GM12878 (cell line): Measurements from ENCODE around the gene RAB29. TPM values are rescaled to one million over a fixed set of nuclear protein-coding genes. Genes with fewer than 3 reads are reported as not detected.

Experiments
- ATAC-seq: fragments of 200-7000 bp; cut with Tn5 transposase; 3 replicates; pipeline ENCODE4 v1.9.1; 2020; ENCODE audit warnings: mild to moderate bottlenecking, moderate library complexity
- BruUV-seq: library from RNA; stranded (reverse); fragments of 400-500 nt; replicated peaks from 2 replicates; lab custom pipeline; 2021; lab: Mats Ljungman, UMichigan
- CTCF ChIA-PET: fragments of 300-600 bp; sonication (Branson Sonifier 250); formaldehyde crosslinking; extraction: SDS; loops from one replicate; lab custom pipeline; 2021; ENCODE audit warnings: inconsistent platforms; lab: Yijun Ruan, JAX
- POLR2A ChIA-PET: fragments of 350-600 bp; formaldehyde crosslinking; extraction: SDS; loops from one replicate; lab custom pipeline; 2021; ENCODE audit warnings: inconsistent platforms; lab: Charles Lee
- RAD21 ChIA-PET: fragments of 300-600 bp; sonication (Branson Sonifier 250); formaldehyde crosslinking; loops from one replicate; lab custom pipeline; 2023; ENCODE audit warnings: antibody characterized with exemption; ENCODE audit not compliant: unreplicated experiment; lab: Charles Lee
- SMC1A ChIA-PET: fragments of 300-600 bp; sonication (Branson Sonifier 250); formaldehyde crosslinking; loops from one replicate; lab custom pipeline; 2023; ENCODE audit not compliant: unreplicated experiment, uncharacterized antibody; lab: Charles Lee
- DNase-seq: peaks from one replicate; pipeline ENCODE4 v3.0.0-alpha.2; 2011; ENCODE audit warnings: low read depth, low spot score
- FAIRE-seq: peaks from 3 replicates; lab custom pipeline; 2011; peaks lifted over from hg19 to GRCh38; lab: Jason Lieb, UNC
- H2AFZ ChIP-seq: 2 replicates; pipeline ENCODE4 v1.6.0; 2011; ENCODE audit warnings: low read depth, low read length, control low read depth; ENCODE audit not compliant: control insufficient read depth
- H3K27ac ChIP-seq: 2 replicates; pipeline ENCODE4 v1.5.1; 2011; ENCODE audit warnings: control low read depth; ENCODE audit not compliant: control insufficient read depth, insufficient read depth
- H3K27me3 ChIP-seq, 2 experiments: replicated peaks in 1 of 2; 2 replicates each; pipeline versions ENCODE4 v1.6.0 to v1.6.1; 2011; ENCODE audit warnings: low read length in 1 of 2; ENCODE audit not compliant: control insufficient read depth in 2 of 2, insufficient read depth in 2 of 2
- H3K36me3 ChIP-seq, 2 experiments: 2 replicates each; pipeline ENCODE4 v1.5.1; 2011; ENCODE audit warnings: low read length in 1 of 2; ENCODE audit not compliant: control insufficient read depth in 2 of 2, insufficient read depth in 2 of 2
- H3K4me1 ChIP-seq: 2 replicates; pipeline ENCODE4 v1.6.1; 2011; ENCODE audit warnings: mild to moderate bottlenecking, low read length, moderate library complexity, mixed read lengths; ENCODE audit not compliant: control insufficient read depth, insufficient read depth
- H3K4me2 ChIP-seq: 2 replicates; pipeline ENCODE4 v1.6.0; 2011; ENCODE audit warnings: control low read depth; ENCODE audit not compliant: control insufficient read depth, insufficient read depth
- H3K4me3 ChIP-seq: fragments of 200-600 bp; sonication (generic); 2 replicates; pipeline ENCODE4 v1.5.1; 2016
- H3K79me2 ChIP-seq: 2 replicates; pipeline ENCODE4 v1.6.0; 2011; ENCODE audit warnings: low read length; ENCODE audit not compliant: control insufficient read depth, insufficient read depth
- H3K9ac ChIP-seq: 2 replicates; pipeline ENCODE4 v1.8.0; 2011; ENCODE audit warnings: low read length, control low read depth, mixed read lengths; ENCODE audit not compliant: control insufficient read depth, insufficient read depth
- H3K9me3 ChIP-seq: replicated peaks from 3 replicates; pipeline ENCODE4 v1.5.1; 2011; ENCODE audit warnings: mild to moderate bottlenecking, low read length; ENCODE audit not compliant: control insufficient read depth, insufficient read depth
- H4K20me1 ChIP-seq: 2 replicates; pipeline ENCODE4 v1.6.0; 2011; ENCODE audit not compliant: control insufficient read depth, insufficient read depth
- CHD1 ChIP-seq: IDR thresholded peaks from 2 replicates; pipeline ENCODE4 v1.6.1; 2012; ENCODE audit warnings: low read depth, low read length, improper control_type of control experiment
- ETV6 ChIP-seq, 2 experiments: fragments of 450-650 bp in 1 of 2; IDR thresholded peaks in 1 of 2; conservative IDR thresholded peaks in 1 of 2; 2 replicates each; pipeline ENCODE4 v1.6.1; 2014; ENCODE audit warnings: antibody characterized with exemption in 1 of 2, borderline replicate concordance in 1 of 2, low read depth in 1 of 2, mild to moderate bottlenecking in 1 of 2, moderate library complexity in 1 of 2
- NFYA ChIP-seq: IDR thresholded peaks from 2 replicates; pipeline ENCODE4 v1.6.1; 2011; ENCODE audit warnings: low read depth, mild to moderate bottlenecking, low read length, improper control_type of control experiment, borderline replicate concordance
- NFYB ChIP-seq: IDR thresholded peaks from 2 replicates; pipeline ENCODE4 v1.6.1; 2011; ENCODE audit warnings: low read depth, mild to moderate bottlenecking, low read length, improper control_type of control experiment, moderate library complexity; ENCODE audit not compliant: insufficient read depth
- RELA ChIP-seq: fragments of 450-650 bp; IDR thresholded peaks from 2 replicates; pipeline ENCODE4 v1.8.0; 2014; ENCODE audit warnings: borderline replicate concordance; ENCODE audit not compliant: partially characterized antibody
- ZBED1 ChIP-seq: IDR thresholded peaks from 2 replicates; pipeline ENCODE4 v1.6.1; 2016; ENCODE audit warnings: borderline replicate concordance
- WGBS: methylation state at CpG from one replicate; pipeline ENCODE4 v1.1.6; 2016; ENCODE audit warnings: low lambda C conversion rate; ENCODE audit not compliant: insufficient replicate concordance, insufficient coverage; ENCODE audit errors: missing lambda C conversion rate; 5-methylcytosine and 5-hydroxymethylcytosine counted together
- in situ Hi-C: fragments of 300-500 bp; cut with MboI; formaldehyde crosslinking; loops from 9 replicates; pipeline ENCODE4 v1.14.3; 2018; ENCODE audit warnings: mixed read lengths
- intact Hi-C: fragments of 100-400 bp; cut with micrococcal nuclease; formaldehyde crosslinking; loops from one replicate; pipeline ENCODE4 v1.14.2; 2022; ENCODE audit not compliant: unreplicated experiment
- polyA plus RNA-seq, 11 experiments: library from polyadenylated mRNA; depleted of rRNA in 4 of 11; unstranded in 6 of 11; stranded (reverse) in 5 of 11; fragments of >200 nt; fragmentation: Nextera tagmentation in 4 of 11; fragmentation: Illumina TruSeq in 1 of 11; extraction: Ambion mirVana in 4 of 11; extraction: Trizol in 1 of 11; gene quantifications; 1 replicate in 1 of 11; 2 replicates in 10 of 11; pipeline versions ENCODE4 v1.2.1 to v1.2.3, GENCODE V29; 2011 to 2016; ENCODE audit warnings: inconsistent platforms in 2 of 11, missing spikeins in 2 of 11, low read depth in 1 of 11
- total RNA-seq, 4 experiments: library from RNA; depleted of rRNA in 3 of 4; stranded (reverse); fragments of >200 nt in 3 of 4; fragmentation: Illumina TruSeq in 1 of 4; extraction: Trizol in 1 of 4; gene quantifications; 2 replicates each; pipeline versions ENCODE4 v1.2.1 to v1.2.3, GENCODE V29; 2013 to 2021
- TF ChIP-seq, protein P1 (sequence below): fragments of 150-350 bp; IDR thresholded peaks from 2 replicates; pipeline ENCODE4 v1.6.1; 2016; ENCODE audit warnings: low read depth, low read length

The RAB29 gene
- total and polyA plus RNA-seq, 10 of the 15 experiments (the other 5 are each of a cell fraction or from before 2014, with no cell fraction given) = 11.7 to 74.5 (median 15.0) TPM

GRCh38 chr1:205777994-205778393 lies 2.7 kb upstream of the RAB29 start:
- no peak for FAIRE-seq
- Histone ChIP-seq H3K27me3 (peaks cover 0 to 2% of the 10 kb centered on the region in 2 experiments; a peak in 1 of 4 replicates), H3K9me3 (no peaks in the 10 kb centered on the region), H3K36me3 (no peaks in the 10 kb centered on the region), H4K20me1 (no peaks in the 10 kb centered on the region), H3K4me2 (no peak overlapping the region), H3K4me3 (no peak overlapping the region), H2AFZ (no peak overlapping the region), H3K27ac (no peak overlapping the region), H3K79me2 (peaks cover 9% of the 10 kb centered on the region), H3K4me1 (peaks cover 7% of the 10 kb centered on the region), H3K9ac (no peak overlapping the region)
- ChIA-PET POLR2A (no interaction called here), RAD21 (no interaction called here), CTCF (interaction anchor here (1.0 to 7.4 kb wide), 4 partner anchors 36 to 199 kb away, joined by 4 to 59 read pairs (median 13); no protein-coding TSS in a partner anchor), SMC1A (interaction anchor here (0.7 to 4.6 kb wide), 5 partner anchors 33 to 199 kb away, joined by 3 to 28 read pairs (median 4); no protein-coding TSS in a partner anchor)
- intact Hi-C loops = no loop called here
- DNase-seq = no peak
- in situ Hi-C loops = no loop called here
- TF ChIP-seq NFYA (no peak), NFYB (no peak), RELA (no peak), CHD1 (no peak), ZBED1 (no peak), ETV6 (conservative IDR thresholded peaks at IDR 0.05 in 1 of 2, IDR thresholded peaks at IDR 0.05 in 1 of 2; ENCODE audit: borderline replicate concordance in 1 of 2, low read depth in 1 of 2) (no peak)
- TF ChIP-seq, protein P1, sequence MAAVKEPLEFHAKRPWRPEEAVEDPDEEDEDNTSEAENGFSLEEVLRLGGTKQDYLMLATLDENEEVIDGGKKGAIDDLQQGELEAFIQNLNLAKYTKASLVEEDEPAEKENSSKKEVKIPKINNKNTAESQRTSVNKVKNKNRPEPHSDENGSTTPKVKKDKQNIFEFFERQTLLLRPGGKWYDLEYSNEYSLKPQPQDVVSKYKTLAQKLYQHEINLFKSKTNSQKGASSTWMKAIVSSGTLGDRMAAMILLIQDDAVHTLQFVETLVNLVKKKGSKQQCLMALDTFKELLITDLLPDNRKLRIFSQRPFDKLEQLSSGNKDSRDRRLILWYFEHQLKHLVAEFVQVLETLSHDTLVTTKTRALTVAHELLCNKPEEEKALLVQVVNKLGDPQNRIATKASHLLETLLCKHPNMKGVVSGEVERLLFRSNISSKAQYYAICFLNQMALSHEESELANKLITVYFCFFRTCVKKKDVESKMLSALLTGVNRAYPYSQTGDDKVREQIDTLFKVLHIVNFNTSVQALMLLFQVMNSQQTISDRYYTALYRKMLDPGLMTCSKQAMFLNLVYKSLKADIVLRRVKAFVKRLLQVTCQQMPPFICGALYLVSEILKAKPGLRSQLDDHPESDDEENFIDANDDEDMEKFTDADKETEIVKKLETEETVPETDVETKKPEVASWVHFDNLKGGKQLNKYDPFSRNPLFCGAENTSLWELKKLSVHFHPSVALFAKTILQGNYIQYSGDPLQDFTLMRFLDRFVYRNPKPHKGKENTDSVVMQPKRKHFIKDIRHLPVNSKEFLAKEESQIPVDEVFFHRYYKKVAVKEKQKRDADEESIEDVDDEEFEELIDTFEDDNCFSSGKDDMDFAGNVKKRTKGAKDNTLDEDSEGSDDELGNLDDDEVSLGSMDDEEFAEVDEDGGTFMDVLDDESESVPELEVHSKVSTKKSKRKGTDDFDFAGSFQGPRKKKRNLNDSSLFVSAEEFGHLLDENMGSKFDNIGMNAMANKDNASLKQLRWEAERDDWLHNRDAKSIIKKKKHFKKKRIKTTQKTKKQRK = no peak
- BruUV-seq = no TSS peak
- no peak for ATAC-seq
- 97% methylated on average over 2 of the region's 2 CpGs for WGBS
